IMR-90 (cell line): Measurements from ENCODE around the gene SLC24A3. TPM values are rescaled to one million over a fixed set of nuclear protein-coding genes. Genes with fewer than 3 reads are reported as not detected.

ENCODE experiments used
- ATAC-seq: fragments of 200-7000 bp; cut with Tn5 transposase; 2 replicates; pipeline ENCODE4 v1.9.1; 2020; ENCODE audit warnings: low read depth, mild to moderate bottlenecking, moderate library complexity
- BruUV-seq: library from RNA; stranded (reverse); fragments of 400-500 nt; replicated peaks from 2 replicates; lab custom pipeline; 2021; lab: Mats Ljungman, UMichigan
- CTCF ChIA-PET: fragments of 300-600 bp; formaldehyde crosslinking; extraction: SDS; loops from one replicate; lab custom pipeline; 2021; ENCODE audit warnings: antibody characterized with exemption; lab: Yijun Ruan, JAX
- POLR2A ChIA-PET: fragments of 300-600 bp; sonication (Branson Sonifier 250); formaldehyde crosslinking; loops from one replicate; lab custom pipeline; 2022; ENCODE audit warnings: antibody characterized with exemption; ENCODE audit not compliant: unreplicated experiment; lab: Charles Lee
- DNase-seq: peaks from one replicate; pipeline ENCODE4 v3.0.0; 2013
- H2AFZ ChIP-seq: replicated peaks from 2 replicates; pipeline ENCODE3; 2013; ENCODE audit warnings: low read length, mild to moderate bottlenecking; ENCODE audit not compliant: poor library complexity
- H2AK5ac ChIP-seq: 2 replicates; pipeline ENCODE4 v1.6.1; 2013; ENCODE audit warnings: low read depth, low read length, inconsistent platforms
- H2AK9ac ChIP-seq: replicated peaks from 2 replicates; pipeline ENCODE3; 2013; ENCODE audit warnings: mild to moderate bottlenecking, low read depth, low read length, moderate library complexity; ENCODE audit not compliant: poor library complexity
- H2BK120ac ChIP-seq: 2 replicates; pipeline ENCODE4 v1.6.1; 2013; ENCODE audit warnings: low read depth, low read length, inconsistent platforms
- H2BK15ac ChIP-seq: 3 replicates; pipeline ENCODE4 v1.6.1; 2013; ENCODE audit warnings: low read depth, low read length, inconsistent platforms
- H2BK20ac ChIP-seq: 2 replicates; pipeline ENCODE4 v1.6.1; 2013; ENCODE audit warnings: low read depth, mild to moderate bottlenecking, inconsistent platforms, low read length, moderate library complexity
- H2BK5ac ChIP-seq: 2 replicates; pipeline ENCODE4 v1.6.1; 2013; ENCODE audit warnings: mild to moderate bottlenecking, low read depth, low read length, inconsistent platforms; ENCODE audit not compliant: poor library complexity, severe bottlenecking
- H3K14ac ChIP-seq: replicated peaks from 2 replicates; pipeline ENCODE4 v1.6.1; 2013; ENCODE audit warnings: low read depth, low read length, inconsistent platforms
- H3K18ac ChIP-seq: 2 replicates; pipeline ENCODE4 v1.6.1; 2013; ENCODE audit warnings: low read depth, low read length, control low read depth
- H3K23ac ChIP-seq: 2 replicates; pipeline ENCODE4 v1.6.1; 2013; ENCODE audit warnings: low read depth, low read length, inconsistent platforms
- H3K27ac ChIP-seq: 2 replicates; pipeline ENCODE4 v1.5.1; 2013; ENCODE audit warnings: mild to moderate bottlenecking, control low read depth, low read length; ENCODE audit not compliant: insufficient read depth
- H3K27me3 ChIP-seq: 2 replicates; pipeline ENCODE4 v1.6.1; 2013; ENCODE audit warnings: low read length; ENCODE audit not compliant: control insufficient read depth, insufficient read depth
- H3K36me3 ChIP-seq: 2 replicates; pipeline ENCODE4 v1.6.1; 2013; ENCODE audit warnings: low read length, mixed read lengths; ENCODE audit not compliant: control insufficient read depth, insufficient read depth
- H3K4ac ChIP-seq: 2 replicates; pipeline ENCODE4 v1.6.1; 2013; ENCODE audit warnings: low read depth, low read length, inconsistent platforms
- H3K4me1 ChIP-seq: 2 replicates; pipeline ENCODE4 v1.6.1; 2013; ENCODE audit warnings: low read length, mixed read lengths; ENCODE audit not compliant: control insufficient read depth, insufficient read depth
- H3K4me2 ChIP-seq: 2 replicates; pipeline ENCODE4 v1.6.1; 2013; ENCODE audit warnings: low read depth, mild to moderate bottlenecking, control low read depth, low read length, moderate library complexity
- H3K4me3 ChIP-seq: 2 replicates; pipeline ENCODE4 v1.5.1; 2013; ENCODE audit warnings: low read depth, mild to moderate bottlenecking, control low read depth, low read length, moderate library complexity; ENCODE audit not compliant: insufficient read depth
- H3K56ac ChIP-seq: 2 replicates; pipeline ENCODE4 v1.6.1; 2013; ENCODE audit warnings: low read length, inconsistent platforms; ENCODE audit not compliant: insufficient read depth; ENCODE audit errors: extremely low read depth
- H3K79me1 ChIP-seq, 2 experiments: 2 replicates each; pipeline ENCODE4 v1.6.1; 2013; ENCODE audit warnings: low read length in 2 of 2, inconsistent platforms in 1 of 2, low read depth in 1 of 2
- H3K9ac ChIP-seq: 2 replicates; pipeline ENCODE4 v1.6.1; 2013; ENCODE audit warnings: low read depth, low read length, control low read depth
- H3K9me1 ChIP-seq: 2 replicates; pipeline ENCODE4 v1.6.1; 2013; ENCODE audit warnings: low read length, inconsistent platforms; ENCODE audit not compliant: insufficient read depth
- H3K9me3 ChIP-seq: 2 replicates; pipeline ENCODE4 v1.6.1; 2013; ENCODE audit warnings: low read length; ENCODE audit not compliant: control insufficient read depth, insufficient read depth
- H4K20me1 ChIP-seq: 2 replicates; pipeline ENCODE4 v1.6.1; 2013; ENCODE audit warnings: low read length, inconsistent platforms; ENCODE audit not compliant: insufficient read depth
- H4K5ac ChIP-seq: 2 replicates; pipeline ENCODE4 v1.6.1; 2013; ENCODE audit warnings: mild to moderate bottlenecking, low read depth, low read length, control low read depth
- H4K8ac ChIP-seq, 2 experiments: 2 replicates each; pipeline ENCODE4 v1.6.1; 2013; ENCODE audit warnings: low read depth in 2 of 2, low read length in 2 of 2, control low read depth in 1 of 2, inconsistent platforms in 1 of 2
- H4K91ac ChIP-seq: 2 replicates; pipeline ENCODE4 v1.6.1; 2013; ENCODE audit warnings: low read depth, low read length, inconsistent platforms; ENCODE audit not compliant: insufficient read depth
- BHLHE40 ChIP-seq: fragments of 150-350 bp; IDR thresholded peaks from 2 replicates; pipeline ENCODE4 v1.6.1; 2016; ENCODE audit warnings: mild to moderate bottlenecking, low read depth, low read length
- CEBPB ChIP-seq: IDR thresholded peaks from 2 replicates; pipeline ENCODE4 v1.6.1; 2012; ENCODE audit warnings: low read depth, low read length, improper control_type of control experiment
- WGBS, 2 experiments: methylation state at CpG; one replicate each; pipeline versions ENCODE4 v1.1.5 to v1.1.7; 2013; ENCODE audit warnings: missing lambda C conversion rate in 2 of 2; ENCODE audit not compliant: insufficient read length in 1 of 2; ENCODE audit errors: extremely low coverage in 2 of 2; 5-methylcytosine and 5-hydroxymethylcytosine counted together
- dilution Hi-C: fragments of 300-500 bp; cut with HindIII; formaldehyde crosslinking; loops from one replicate; pipeline ENCODE4 v1.14.3; 2018; ENCODE audit warnings: low sequenced_read_pairs; ENCODE audit not compliant: unreplicated experiment
- in situ Hi-C: fragments of 300-500 bp; cut with MboI; formaldehyde crosslinking; loops from 3 replicates; pipeline ENCODE4 v1.14.3; 2019; ENCODE audit warnings: low sequenced_read_pairs, inconsistent platforms, mixed read lengths
- intact Hi-C: fragments of 100-400 bp; cut with micrococcal nuclease; formaldehyde crosslinking; loops from 2 replicates; pipeline ENCODE4 v1.10.0; 2022
- polyA plus RNA-seq, 3 experiments: library from polyadenylated mRNA; depleted of rRNA; stranded (reverse); fragments of >200 nt; gene quantifications; 2 replicates each; pipeline ENCODE4 v1.2.3, GENCODE V29; 2012; ENCODE audit warnings: low replicate concordance in 1 of 3
- total RNA-seq: library from RNA; depleted of rRNA; stranded (reverse); fragments of >200 nt; gene quantifications from 2 replicates; pipeline ENCODE4 v1.2.3, GENCODE V29; 2012

SLC24A3 gene
- total and polyA plus RNA-seq, 2 of the 4 experiments (the other 2 are of a cell fraction): not detected

DNA sequence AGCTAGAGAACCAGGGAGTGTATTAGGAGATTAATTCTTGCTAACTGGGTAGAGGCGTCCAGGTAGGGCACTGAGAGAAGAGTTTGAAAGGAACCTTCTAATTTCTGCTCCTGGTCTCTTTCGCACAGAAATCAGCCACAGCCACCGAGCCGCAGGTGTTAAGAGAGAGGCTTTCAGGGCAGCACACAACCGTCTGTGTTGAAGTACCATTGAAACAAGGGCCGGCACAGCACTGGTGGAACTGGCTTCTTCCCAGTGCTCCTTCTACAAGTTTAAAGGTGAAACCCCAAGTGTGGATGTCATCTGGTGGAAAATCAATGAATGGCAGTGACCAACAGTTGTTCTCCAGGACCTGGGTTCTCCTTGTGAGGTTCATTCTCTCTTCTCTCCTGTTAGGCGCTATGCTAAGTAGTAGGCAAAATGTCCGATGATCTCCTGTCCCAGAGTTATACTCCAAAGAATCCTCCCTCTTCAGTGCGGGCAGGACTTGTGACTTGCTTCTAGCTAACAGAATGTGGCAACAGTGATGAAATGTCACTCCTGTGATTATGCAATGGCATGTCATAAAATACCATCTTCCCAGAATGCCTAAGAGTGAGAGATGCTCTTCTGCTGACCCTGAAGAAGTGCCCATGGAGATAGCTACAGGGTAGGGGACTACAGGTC is 530.7 kb downstream of the SLC24A3 start:
- intact Hi-C loops (no loop called here), dilution Hi-C loops (no loop called here), in situ Hi-C loops (no loop called here)
- Histone ChIP-seq H4K91ac (no peak overlapping the region), H3K9me1 (no peaks in the 10 kb centered on the region), H2BK15ac (no peak overlapping the region), H3K4me2 (no peak overlapping the region), H2AK5ac (no peak overlapping the region), H2AK9ac (no peak overlapping the region), H3K14ac (no peak overlapping the region), H3K4me1 (no peaks in the 10 kb centered on the region), H3K9ac (no peak overlapping the region), H2BK20ac (no peak overlapping the region), H4K8ac (no peak overlapping the region), H3K56ac (no peak overlapping the region), H2BK5ac (no peak overlapping the region), H3K79me1 (no peaks in the 10 kb centered on the region), H3K27ac (no peak overlapping the region), H3K9me3 (peaks cover 3% of the 10 kb centered on the region), H3K4me3 (no peak overlapping the region), H3K18ac (no peak overlapping the region), H3K27me3 (peaks cover 15% of the 10 kb centered on the region), H4K5ac (no peak overlapping the region), H2AFZ (no peak overlapping the region), H4K20me1 (no peaks in the 10 kb centered on the region), H3K36me3 (no peaks in the 10 kb centered on the region), H3K23ac (no peak overlapping the region; the same call in 1 of the 2 replicates), H2BK120ac (no peak overlapping the region), H3K4ac (no peak overlapping the region)
- CTCF ChIA-PET: no interaction called here
- TF ChIP-seq BHLHE40 (no peak), CEBPB (peak; percentile 65)
- 83% methylated on average over 2 of the region's 9 CpGs; no CpG with 5 or more reads in 1 of the 2 experiments for WGBS, 2 experiments
- BruUV-seq: no TSS peak
- ATAC-seq: no peak
- POLR2A ChIA-PET: no interaction called here
- DNase-seq: no peak
